IMR-90 (cell line): ENCODE measurements around the gene NRP2. TPM values are rescaled to one million over a fixed set of nuclear protein-coding genes. Genes with fewer than 3 reads are reported as not detected.

ENCODE experiments used
- ELK1 ChIP-seq: fragments of 150-350 bp; IDR thresholded peaks from 2 replicates; pipeline ENCODE4 v1.6.1; 2016; ENCODE audit warnings: low read depth, mild to moderate bottlenecking, low read length, moderate library complexity, borderline replicate concordance
- polyA plus RNA-seq, 3 experiments: library from polyadenylated mRNA; depleted of rRNA; stranded (reverse); fragments of >200 nt; gene quantifications; 2 replicates each; pipeline ENCODE4 v1.2.3, GENCODE V29; 2012; ENCODE audit warnings: low replicate concordance in 1 of 3
- total RNA-seq: library from RNA; depleted of rRNA; stranded (reverse); fragments of >200 nt; gene quantifications from 2 replicates; pipeline ENCODE4 v1.2.3, GENCODE V29; 2012

The NRP2 gene
- total and polyA plus RNA-seq, 2 of the 4 experiments (the other 2 are of a cell fraction), result 46.4 to 51.3 TPM

DNA sequence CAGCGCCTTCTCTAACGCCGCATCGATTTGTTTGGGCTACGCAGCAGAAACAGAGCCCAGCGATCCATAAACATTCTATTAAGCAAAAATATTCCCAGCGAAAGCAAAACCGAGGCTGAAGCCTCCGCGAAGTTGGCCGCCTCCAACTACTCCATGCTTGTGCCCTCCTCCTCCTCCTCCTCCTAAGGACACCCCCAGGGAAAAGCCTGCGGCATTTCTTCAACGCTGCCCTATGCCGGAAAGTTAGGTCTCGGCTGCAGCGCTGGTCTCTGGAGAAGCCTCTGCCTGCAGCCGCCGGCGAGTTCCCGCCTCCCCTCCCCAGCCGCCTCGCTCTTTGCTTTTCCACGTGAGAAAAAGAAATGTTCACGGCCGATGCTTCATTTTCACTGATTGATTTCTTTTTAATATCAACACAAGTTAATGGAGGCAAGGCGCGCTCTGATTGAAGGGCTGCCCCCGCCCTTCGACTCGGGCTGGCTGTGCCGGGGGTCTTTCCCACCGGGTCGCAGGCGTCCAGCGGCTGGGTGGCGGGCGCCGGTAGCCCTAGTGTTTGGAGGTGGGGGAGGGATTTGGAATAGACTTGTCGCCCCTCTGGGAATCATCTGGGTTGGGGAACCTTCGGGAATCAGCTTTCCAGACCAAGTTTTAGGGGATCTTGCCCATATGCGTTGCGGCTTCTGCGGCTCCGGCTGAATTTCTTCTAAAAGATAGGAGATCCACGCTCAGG is 3.9 kb downstream of the NRP2 start (continued):
- no peak for TF ChIP-seq ELK1
